Ovary (tissue), 3 donors: ENCODE results near the gene TOPBP1.

Experiments used
- EP300 ChIP-seq: sonication (generic); formaldehyde crosslinking; IDR thresholded peaks from one replicate; pipeline ENCODE4 v1.6.1; 2017; ENCODE audit warnings: antibody characterized with exemption
- POLR2A ChIP-seq: fragments of 450-650 bp; IDR thresholded peaks from one replicate; pipeline ENCODE4 v1.6.1; 2017; ENCODE audit warnings: antibody characterized with exemption, mild to moderate bottlenecking, moderate library complexity
- TF ChIP-seq, protein P1 (sequence below), 3 donors: fragments of 450-650 bp in 2 of 3; fragments of 200-600 bp in 1 of 3; IDR thresholded peaks; one replicate each; pipeline versions ENCODE4 v1.5.1 to v1.8.0; 2016 to 2022; ENCODE audit warnings: antibody characterized with exemption in 3 of 3, mild to moderate bottlenecking in 1 of 3
- donor health status: DM: no; HTN: no; CAD: no.

GRCh38 chr3:133568294-133569014 is 93.3 kb downstream of the TOPBP1 start:
- TF ChIP-seq, protein P1, sequence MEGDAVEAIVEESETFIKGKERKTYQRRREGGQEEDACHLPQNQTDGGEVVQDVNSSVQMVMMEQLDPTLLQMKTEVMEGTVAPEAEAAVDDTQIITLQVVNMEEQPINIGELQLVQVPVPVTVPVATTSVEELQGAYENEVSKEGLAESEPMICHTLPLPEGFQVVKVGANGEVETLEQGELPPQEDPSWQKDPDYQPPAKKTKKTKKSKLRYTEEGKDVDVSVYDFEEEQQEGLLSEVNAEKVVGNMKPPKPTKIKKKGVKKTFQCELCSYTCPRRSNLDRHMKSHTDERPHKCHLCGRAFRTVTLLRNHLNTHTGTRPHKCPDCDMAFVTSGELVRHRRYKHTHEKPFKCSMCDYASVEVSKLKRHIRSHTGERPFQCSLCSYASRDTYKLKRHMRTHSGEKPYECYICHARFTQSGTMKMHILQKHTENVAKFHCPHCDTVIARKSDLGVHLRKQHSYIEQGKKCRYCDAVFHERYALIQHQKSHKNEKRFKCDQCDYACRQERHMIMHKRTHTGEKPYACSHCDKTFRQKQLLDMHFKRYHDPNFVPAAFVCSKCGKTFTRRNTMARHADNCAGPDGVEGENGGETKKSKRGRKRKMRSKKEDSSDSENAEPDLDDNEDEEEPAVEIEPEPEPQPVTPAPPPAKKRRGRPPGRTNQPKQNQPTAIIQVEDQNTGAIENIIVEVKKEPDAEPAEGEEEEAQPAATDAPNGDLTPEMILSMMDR (IDR thresholded peaks at IDR 0.05), result no peak
- TF ChIP-seq POLR2A, result no peak
- TF ChIP-seq EP300, result no peak
